Measurements from ENCODE around the gene PRPF38A. TPM values are rescaled to one million over a fixed set of nuclear protein-coding genes. Genes with fewer than 3 reads are reported as not detected.

PRPF38A gene
- total RNA-seq, 1 donor: 6.2 TPM

DNA sequence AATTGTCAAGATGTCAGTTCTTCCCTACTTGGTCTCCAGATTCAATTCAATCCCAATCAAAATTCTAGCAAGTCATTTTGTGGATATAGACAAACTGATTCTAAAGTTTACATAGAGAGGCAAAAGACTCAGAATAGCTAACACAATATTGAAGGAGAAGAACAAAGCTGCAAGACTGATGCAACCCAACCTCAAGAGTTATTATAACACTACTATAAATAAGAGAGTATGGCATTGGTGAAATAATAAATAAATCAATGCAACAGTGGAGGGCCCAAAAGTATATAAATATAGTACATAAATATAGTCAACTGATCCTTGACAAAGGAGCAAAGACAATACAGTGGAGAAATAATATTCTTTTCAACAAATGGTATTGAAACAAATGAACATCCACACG is 49.7 kb downstream of the PRPF38A start:
- H3K9me3 ChIP-seq (ENCODE audit: low read depth, low read length): no peaks in the 10 kb centered on the region

GRCh38 chr1:52454779-52455178 is 50.4 kb downstream of the PRPF38A start:
- no peak for TF ChIP-seq CTCF (IDR thresholded peaks at IDR 0.05; ENCODE audit: extremely low read depth, low read depth, low read length)
- H3K79me2 ChIP-seq (ENCODE audit: insufficient read depth, low read length): no peaks in the 10 kb centered on the region
- no peak overlapping the region for H2AFZ ChIP-seq (ENCODE audit: low read length)
- no peaks in the 10 kb centered on the region for H3K4me1 ChIP-seq (ENCODE audit: insufficient read depth, low read length)
- H3K27me3 ChIP-seq (ENCODE audit: insufficient read depth, low read length): no peaks in the 10 kb centered on the region
- H3K36me3 ChIP-seq (ENCODE audit: insufficient read depth, low read length): peaks cover 4% of the 10 kb centered on the region
- no peaks in the 10 kb centered on the region for H4K20me1 ChIP-seq (ENCODE audit: insufficient read depth, low read length)
- H3K27ac ChIP-seq (ENCODE audit: low read depth, low read length): no peak overlapping the region
- no peak overlapping the region for H3K4me3 ChIP-seq (ENCODE audit: insufficient read depth, low read length)
- no peak for DNase-seq (ENCODE audit: insufficient read length, low spot score, missing footprints)
- no peak overlapping the region for H3K4me2 ChIP-seq (ENCODE audit: insufficient read depth, low read length)
- H3K9me3 ChIP-seq (ENCODE audit: low read depth, low read length): no peaks in the 10 kb centered on the region

More for the DNA sequence above, 49.7 kb downstream of the PRPF38A start:
- peaks cover 4% of the 10 kb centered on the region for H3K36me3 ChIP-seq (ENCODE audit: insufficient read depth, low read length)
- H3K27ac ChIP-seq (ENCODE audit: low read depth, low read length): no peak overlapping the region
- H3K4me2 ChIP-seq (ENCODE audit: insufficient read depth, low read length): no peak overlapping the region
- no peak for DNase-seq (ENCODE audit: insufficient read length, low spot score, missing footprints)
- no peaks in the 10 kb centered on the region for H3K4me1 ChIP-seq (ENCODE audit: insufficient read depth, low read length)
- no peaks in the 10 kb centered on the region for H3K27me3 ChIP-seq (ENCODE audit: insufficient read depth, low read length)
- H3K79me2 ChIP-seq (ENCODE audit: insufficient read depth, low read length): no peaks in the 10 kb centered on the region
- H2AFZ ChIP-seq (ENCODE audit: low read length): no peak overlapping the region
- H3K4me3 ChIP-seq (ENCODE audit: insufficient read depth, low read length): no peak overlapping the region
- no peaks in the 10 kb centered on the region for H4K20me1 ChIP-seq (ENCODE audit: insufficient read depth, low read length)
- no peak for TF ChIP-seq CTCF (IDR thresholded peaks at IDR 0.05; ENCODE audit: extremely low read depth, low read depth, low read length)

- H3K9me3 ChIP-seq (ENCODE audit: low read depth, low read length): no peaks in the 10 kb centered on the region
- H4K20me1 ChIP-seq (ENCODE audit: insufficient read depth, low read length): no peaks in the 10 kb centered on the region
- peaks cover 4% of the 10 kb centered on the region for H3K36me3 ChIP-seq (ENCODE audit: insufficient read depth, low read length)
- H3K4me2 ChIP-seq (ENCODE audit: insufficient read depth, low read length): no peak overlapping the region
- H3K27ac ChIP-seq (ENCODE audit: low read depth, low read length): no peak overlapping the region
- no peak for DNase-seq (ENCODE audit: insufficient read length, low spot score, missing footprints)
- no peaks in the 10 kb centered on the region for H3K27me3 ChIP-seq (ENCODE audit: insufficient read depth, low read length)
- no peaks in the 10 kb centered on the region for H3K79me2 ChIP-seq (ENCODE audit: insufficient read depth, low read length)
- H3K4me1 ChIP-seq (ENCODE audit: insufficient read depth, low read length): no peaks in the 10 kb centered on the region
- TF ChIP-seq CTCF (IDR thresholded peaks at IDR 0.05; ENCODE audit: extremely low read depth, low read depth, low read length): no peak
- H3K4me3 ChIP-seq (ENCODE audit: insufficient read depth, low read length): no peak overlapping the region
- H2AFZ ChIP-seq (ENCODE audit: low read length): no peak overlapping the region
These were observed 51.3 kb downstream of the PRPF38A start for GRCh38 chr1:52455686-52456085.

- H3K27ac ChIP-seq (ENCODE audit: low read depth, low read length): no peak overlapping the region
- H4K20me1 ChIP-seq (ENCODE audit: insufficient read depth, low read length): no peaks in the 10 kb centered on the region
- H3K36me3 ChIP-seq (ENCODE audit: insufficient read depth, low read length): no peaks in the 10 kb centered on the region
- no peak for DNase-seq (ENCODE audit: insufficient read length, low spot score, missing footprints)
- no peaks in the 10 kb centered on the region for H3K9me3 ChIP-seq (ENCODE audit: low read depth, low read length)
- H3K4me2 ChIP-seq (ENCODE audit: insufficient read depth, low read length): no peak overlapping the region
- TF ChIP-seq CTCF (IDR thresholded peaks at IDR 0.05; ENCODE audit: extremely low read depth, low read depth, low read length): no peak
- no peaks in the 10 kb centered on the region for H3K4me1 ChIP-seq (ENCODE audit: insufficient read depth, low read length)
- H2AFZ ChIP-seq (ENCODE audit: low read length): no peak overlapping the region
- no peaks in the 10 kb centered on the region for H3K79me2 ChIP-seq (ENCODE audit: insufficient read depth, low read length)
- H3K4me3 ChIP-seq (ENCODE audit: insufficient read depth, low read length): no peak overlapping the region
- no peaks in the 10 kb centered on the region for H3K27me3 ChIP-seq (ENCODE audit: insufficient read depth, low read length)
These were observed 56.3 kb downstream of the PRPF38A start for GRCh38 chr1:52460694-52461093.

All from osteoblast (primary cell).